ENCODE data around the gene PRKACB.
"Not testable (repeated sequence)": the region's sequence is repeated elsewhere in the genome, so short reads cannot be mapped to it uniquely, and the experiment has no call there.

PRKACB gene

DNA sequence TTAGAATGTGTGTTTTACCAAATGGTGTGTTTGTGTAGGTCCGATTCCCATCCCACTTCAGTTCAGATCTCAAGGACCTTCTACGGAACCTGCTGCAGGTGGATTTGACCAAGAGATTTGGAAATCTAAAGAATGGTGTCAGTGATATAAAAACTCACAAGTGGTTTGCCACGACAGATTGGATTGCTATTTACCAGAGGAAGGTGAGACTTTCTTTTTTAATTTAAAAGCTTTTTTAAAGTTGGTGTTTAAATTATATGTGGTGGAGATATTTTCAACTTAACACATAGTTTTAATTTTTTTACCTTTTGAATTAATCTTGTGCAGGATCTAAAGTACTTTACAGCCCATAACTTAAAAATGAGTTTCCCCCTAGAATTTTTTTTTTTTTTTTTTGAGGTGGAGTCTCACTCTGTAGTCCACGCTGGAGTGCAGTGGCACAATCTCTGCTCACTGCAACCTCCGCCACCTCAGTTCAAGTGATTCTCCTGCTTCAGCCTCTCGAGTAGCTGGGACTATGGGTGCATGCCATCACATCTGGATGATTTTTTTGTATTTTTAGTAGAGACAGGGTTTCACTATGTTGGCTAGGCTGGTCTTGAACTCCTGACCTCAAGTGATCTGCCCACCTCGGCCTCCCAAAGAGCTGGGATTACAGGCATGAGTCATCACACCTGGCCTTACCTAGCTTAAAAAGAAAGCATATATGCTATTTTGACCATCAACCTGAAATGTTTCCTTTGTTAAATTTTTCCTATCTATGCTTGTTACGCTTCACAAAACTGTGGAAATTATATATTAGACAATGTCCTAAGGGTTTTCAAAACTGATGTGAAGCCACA, 70.3 kb downstream of the PRKACB start:
- no peak for DNase-seq (ENCODE audit: low read depth in 1 of 2, low spot score in 1 of 2)

DNA sequence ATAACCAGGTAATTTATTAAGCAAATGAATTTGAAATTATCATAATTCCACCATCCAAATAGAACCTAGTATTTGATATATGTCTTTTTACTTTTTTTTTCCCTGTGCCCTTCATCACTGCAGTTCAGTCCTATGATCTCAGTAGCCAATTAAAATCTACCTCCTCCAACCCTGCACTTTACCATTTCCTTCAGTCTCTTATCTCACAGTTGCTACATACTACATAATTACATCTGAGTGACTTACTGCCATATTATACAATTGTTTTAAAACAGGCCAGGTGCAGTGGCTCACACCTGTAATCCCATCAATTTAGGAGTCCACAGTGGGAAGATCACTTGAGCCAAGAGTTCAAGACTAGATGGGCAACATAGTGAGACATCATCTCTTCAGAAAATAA, 73.2 kb downstream of the PRKACB start:
- DNase-seq (ENCODE audit: low read depth in 1 of 2, low spot score in 1 of 2), result no peak

GRCh38 chr1:84223751-84224432, 79.8 kb downstream of the PRKACB start:
- no peak for DNase-seq (ENCODE audit: low read depth in 1 of 2, low spot score in 1 of 2)

- no peak for DNase-seq (ENCODE audit: low read depth in 1 of 2, low spot score in 1 of 2)
Observed at GRCh38 chr1:84224905-84225304, 80.8 kb downstream of the PRKACB start.

DNA sequence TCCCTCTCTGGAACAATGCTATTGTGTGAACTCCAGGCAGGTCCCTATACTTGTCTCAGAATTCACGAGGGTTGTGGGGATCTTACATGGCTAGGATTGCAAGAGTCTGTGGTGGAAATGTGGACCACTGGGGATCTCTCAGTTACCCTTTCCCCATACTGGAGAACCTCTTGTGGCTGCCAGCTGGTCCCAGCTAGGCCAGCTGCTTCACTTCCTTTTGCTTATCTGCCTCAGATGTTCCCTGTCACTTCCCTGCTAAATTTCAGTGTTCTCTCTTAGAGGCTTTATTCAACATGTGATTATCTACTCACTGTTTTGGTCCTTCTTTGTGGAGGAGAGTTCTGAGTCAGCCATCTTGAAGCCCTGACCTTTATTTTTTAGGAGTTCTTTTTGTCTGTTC, 81.6 kb downstream of the PRKACB start:
- DNase-seq (ENCODE audit: low read depth in 1 of 2, low spot score in 1 of 2), result no peak

GRCh38 chr1:84232676-84233075, 88.6 kb downstream of the PRKACB start:
- not testable (repeated sequence) for DNase-seq (ENCODE audit: low read depth in 1 of 2, low spot score in 1 of 2)

DNA sequence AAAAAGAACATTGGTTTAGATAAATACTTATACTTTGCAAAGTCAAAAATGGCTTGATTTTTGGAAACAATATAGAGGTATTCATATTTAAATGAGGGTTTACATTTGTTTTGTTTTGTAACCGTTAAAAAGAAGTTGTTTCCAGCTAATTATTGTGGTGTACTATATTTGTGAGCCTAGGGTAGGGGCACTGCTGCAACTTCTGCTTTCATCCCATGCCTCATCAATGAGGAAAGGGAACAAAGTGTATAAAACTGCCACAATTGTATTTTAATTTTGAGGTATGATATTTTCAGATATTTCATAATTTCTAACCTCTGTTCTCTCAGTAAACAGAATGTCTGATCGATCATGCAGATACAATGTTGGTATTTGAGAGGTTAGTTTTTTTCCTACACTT, 92.2 kb downstream of the PRKACB start:
- DNase-seq (ENCODE audit: low read depth in 1 of 2, low spot score in 1 of 2), result no peak

- no peak for DNase-seq (ENCODE audit: low read depth in 1 of 2, low spot score in 1 of 2)
Observed at GRCh38 chr1:84242641-84243040, 98.6 kb downstream of the PRKACB start.

DNA sequence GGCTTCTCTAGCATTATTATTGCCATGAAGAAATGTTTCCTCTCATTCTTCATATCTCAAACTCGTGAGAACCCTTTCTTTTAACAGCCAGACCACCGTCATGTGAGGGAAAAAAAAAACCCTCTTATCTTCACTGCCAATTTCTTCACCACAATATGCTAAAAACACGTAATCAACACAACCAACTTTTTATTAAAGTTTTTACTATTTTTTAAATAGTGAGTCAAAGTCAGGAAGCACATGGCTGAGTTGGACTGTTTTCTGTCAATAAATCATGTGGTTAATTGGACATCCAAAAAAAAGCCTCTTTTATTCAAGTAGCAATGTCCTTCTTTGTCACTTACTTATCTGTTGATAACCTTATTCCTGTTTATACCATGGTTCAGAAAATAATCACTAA, 101.5 kb downstream of the PRKACB start:
- no peak for DNase-seq (ENCODE audit: low read depth in 1 of 2, low spot score in 1 of 2)

- DNase-seq (ENCODE audit: low read depth in 1 of 2, low spot score in 1 of 2), result no peak
Observed at GRCh38 chr1:84246213-84246612, 102.1 kb downstream of the PRKACB start.

DNA sequence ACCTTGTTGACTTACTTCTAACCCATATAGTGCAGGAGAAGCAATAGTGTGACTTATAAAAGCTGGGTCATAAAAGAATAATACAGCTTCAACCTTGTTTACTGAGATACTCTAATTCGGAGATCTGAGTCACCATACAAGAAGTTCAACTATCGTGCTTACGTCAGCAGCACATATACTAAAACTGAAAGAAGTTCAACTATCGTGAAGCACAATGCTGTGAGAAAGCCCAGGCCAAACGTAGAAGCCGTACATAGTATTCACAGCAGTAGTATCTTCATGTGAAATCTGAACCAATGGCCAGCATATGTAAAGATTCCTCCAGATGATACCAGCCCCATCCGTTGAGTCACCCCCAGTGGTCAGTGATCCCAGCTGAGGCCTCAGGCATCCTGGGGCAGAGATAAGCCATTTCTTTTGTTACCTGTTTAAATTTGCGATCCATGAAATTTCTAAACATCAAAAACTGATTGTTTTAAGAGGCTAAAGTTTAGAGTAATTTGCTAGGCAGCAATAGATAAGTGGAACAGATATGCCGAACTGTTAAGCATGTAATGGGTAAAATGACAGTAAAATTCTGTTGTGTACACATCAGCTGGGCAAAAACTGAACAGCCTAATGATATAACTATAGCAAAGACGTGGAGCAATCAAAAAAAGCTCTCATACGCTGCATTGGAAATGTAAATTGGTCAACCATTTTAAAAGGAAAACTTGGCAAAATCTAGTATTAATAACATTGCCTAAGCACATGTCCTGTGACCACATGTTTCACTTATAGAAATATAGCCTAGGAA, 103.6 kb downstream of the PRKACB start:
- no peak for DNase-seq (ENCODE audit: low read depth in 1 of 2, low spot score in 1 of 2)

DNA sequence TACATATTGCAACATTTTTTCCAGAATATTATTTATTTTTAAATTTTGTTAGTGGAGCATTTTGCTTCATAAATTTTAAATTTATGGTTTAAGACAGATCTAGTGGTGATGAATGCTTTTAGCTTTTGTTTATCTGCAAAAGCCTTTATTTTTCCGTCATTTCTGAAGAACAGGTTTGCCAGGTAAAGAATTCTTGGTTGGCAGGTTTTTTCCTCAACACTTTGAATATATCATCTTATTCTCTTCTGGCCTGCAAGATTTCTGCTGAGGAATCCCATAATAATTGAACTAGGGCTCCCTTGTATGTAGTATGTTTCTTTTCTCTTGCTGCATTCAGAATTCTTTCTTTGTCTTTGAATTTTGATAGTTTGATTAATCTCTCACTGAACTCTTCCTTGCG, 106.6 kb downstream of the PRKACB start:
- no peak for DNase-seq (ENCODE audit: low read depth in 1 of 2, low spot score in 1 of 2)

- DNase-seq (ENCODE audit: low read depth in 1 of 2, low spot score in 1 of 2), result no peak
Observed at GRCh38 chr1:84253036-84253435, 109.0 kb downstream of the PRKACB start.

DNA sequence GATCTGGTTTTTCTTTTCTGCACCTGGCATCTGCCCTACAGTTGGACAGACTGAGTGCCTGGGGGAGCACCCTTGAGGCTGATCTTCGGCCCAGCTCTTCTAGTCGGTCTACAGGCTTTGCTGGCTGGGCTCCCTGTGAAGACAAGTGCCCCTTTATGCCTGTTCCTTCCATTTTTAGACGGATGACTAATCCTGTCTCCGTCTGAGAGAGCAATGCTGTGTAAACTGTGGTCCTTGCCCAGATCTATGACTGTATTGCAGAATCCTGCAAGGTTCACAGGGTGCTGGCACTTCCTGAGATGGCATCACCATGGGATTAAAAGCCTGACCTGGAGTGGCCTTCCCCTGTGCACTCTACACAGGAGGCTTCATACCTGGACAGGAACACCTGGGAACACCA, 109.8 kb downstream of the PRKACB start:
- no peak for DNase-seq (ENCODE audit: low read depth in 1 of 2, low spot score in 1 of 2)

GRCh38 chr1:84254703-84255238, 110.7 kb downstream of the PRKACB start:
- DNase-seq (ENCODE audit: low read depth in 1 of 2, low spot score in 1 of 2), result no peak

GRCh38 chr1:84255582-84255981, 111.5 kb downstream of the PRKACB start:
- DNase-seq (ENCODE audit: low read depth in 1 of 2, low spot score in 1 of 2), result no peak

DNA sequence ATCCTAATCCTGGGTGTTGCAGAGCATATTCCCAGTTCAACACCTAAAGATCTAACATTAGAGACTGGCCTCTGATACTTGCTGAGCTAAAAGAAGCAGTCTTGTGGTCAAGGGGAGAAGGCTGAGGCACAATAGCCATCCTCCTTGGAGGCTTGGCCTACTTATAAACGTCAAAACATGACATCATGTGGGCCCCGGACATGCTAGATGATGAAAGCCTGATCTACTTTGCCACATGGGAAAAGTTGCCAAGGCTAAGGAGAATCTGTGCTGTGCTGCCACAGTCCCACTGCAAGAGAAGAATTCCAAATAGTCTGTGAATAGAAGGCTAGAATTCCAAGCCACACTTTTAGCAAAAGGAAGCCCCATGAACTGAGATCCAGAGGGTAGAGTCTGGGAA, 113.5 kb downstream of the PRKACB start:
- DNase-seq (ENCODE audit: low read depth in 1 of 2, low spot score in 1 of 2), result no peak

DNA sequence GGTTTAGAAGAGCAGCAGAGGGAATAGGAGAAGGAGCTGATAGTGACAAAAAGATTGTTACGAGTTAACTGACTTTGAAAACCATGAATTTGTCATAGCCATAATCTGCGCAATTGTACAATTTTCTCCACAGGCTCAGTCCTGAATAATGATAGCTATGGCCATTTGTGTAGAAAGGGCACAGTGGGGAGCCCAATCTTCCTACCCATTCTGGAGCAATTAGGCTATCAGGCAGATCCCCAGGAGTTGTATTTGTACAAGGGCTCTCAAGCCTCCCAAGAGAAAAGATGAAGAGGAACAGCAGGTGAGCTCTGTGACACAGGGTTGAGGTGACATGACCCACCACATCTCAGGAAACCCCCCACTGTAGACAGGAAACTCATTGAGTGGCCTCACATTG, 115.3 kb downstream of the PRKACB start:
- no peak for DNase-seq (ENCODE audit: low read depth in 1 of 2, low spot score in 1 of 2)

- no peak for DNase-seq (ENCODE audit: low read depth in 1 of 2, low spot score in 1 of 2)
Observed at GRCh38 chr1:84259989-84260388, 115.9 kb downstream of the PRKACB start.

- DNase-seq (ENCODE audit: low read depth in 1 of 2, low spot score in 1 of 2), result no peak
Observed at GRCh38 chr1:84260852-84261518, 116.9 kb downstream of the PRKACB start.

DNA sequence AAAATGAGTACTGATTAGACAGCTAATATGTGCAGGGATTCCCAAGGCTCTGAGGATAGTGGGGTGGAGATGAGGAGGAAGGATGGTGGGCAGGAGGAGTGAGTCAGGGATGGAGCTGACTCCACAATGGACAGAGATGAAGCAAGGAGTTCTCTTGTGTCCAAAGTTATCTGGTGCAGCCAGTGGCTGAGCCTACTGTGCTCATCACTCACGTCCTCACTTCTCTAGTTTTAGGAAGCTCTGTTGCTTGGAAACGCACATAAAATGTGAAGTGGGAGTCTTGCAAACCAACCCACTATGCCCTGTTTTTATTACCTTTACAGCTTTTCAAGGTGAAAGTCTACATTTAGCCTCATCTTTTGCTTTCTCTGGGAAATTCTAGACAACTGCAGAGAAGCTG, 120.9 kb downstream of the PRKACB start:
- no peak for DNase-seq (ENCODE audit: low read depth in 1 of 2, low spot score in 1 of 2)

All from stimulated activated CD4-positive, alpha-beta T cell treated with anti-CD3 and anti-CD28 coated beads, Interleukin-15, amount 100 ng/mL, for 1 hour (primary cell).